Caco-2 (cell line): ENCODE results near the gene MRPL11. TPM values are rescaled to one million over a fixed set of nuclear protein-coding genes. Genes with fewer than 3 reads are reported as not detected.
A peak's percentile ranks its signal among the peaks of the same experiment; 100 is the strongest.

ENCODE experiments used
- BruUV-seq: library from RNA; stranded (reverse); fragments of 400-500 nt; replicated peaks from 2 replicates; lab custom pipeline; 2021; lab: Mats Ljungman, UMichigan
- CTCF ChIA-PET: fragments of 300-600 bp; sonication (Branson Sonifier 250); formaldehyde crosslinking; loops from one replicate; lab custom pipeline; 2022; ENCODE audit warnings: antibody characterized with exemption; lab: Charles Lee
- POLR2A ChIA-PET: fragments of 300-600 bp; sonication (Branson Sonifier 250); formaldehyde crosslinking; loops from one replicate; lab custom pipeline; 2022; ENCODE audit warnings: antibody characterized with exemption; lab: Charles Lee
- DNase-seq, 2 experiments: peaks; one replicate each; pipeline versions ENCODE4 v3.0.0 to v3.0.0-alpha.2; 2020 to 2022
- H3K27me3 ChIP-seq: replicated peaks from 2 replicates; pipeline ENCODE4 v1.6.0; 2011; ENCODE audit warnings: low read length; ENCODE audit not compliant: control insufficient read depth, insufficient read depth
- H3K36me3 ChIP-seq: 2 replicates; pipeline ENCODE4 v1.5.1; 2011; ENCODE audit warnings: low read length; ENCODE audit not compliant: control insufficient read depth, insufficient read depth
- H3K4me1 ChIP-seq: fragments of 250-450 bp; sonication (Bioruptor Pico); 2 replicates; pipeline ENCODE4 v1.5.1; 2020; ENCODE audit warnings: mild to moderate bottlenecking
- H3K4me3 ChIP-seq: 2 replicates; pipeline ENCODE4 v1.5.1; 2011; ENCODE audit warnings: low read depth, mild to moderate bottlenecking, control low read depth, low read length
- H3K9me3 ChIP-seq: fragments of 250-450 bp; sonication (Bioruptor Pico); 2 replicates; pipeline ENCODE4 v1.5.1; 2020; ENCODE audit warnings: mild to moderate bottlenecking, moderate library complexity
- H3K27ac Mint-ChIP-seq: one replicate; pipeline ENCODE4 v1.8.0; 2022; ENCODE audit warnings: mixed read lengths; ENCODE audit not compliant: unreplicated experiment
- H3K27me3 Mint-ChIP-seq: one replicate; pipeline ENCODE4 v1.8.0; 2022; ENCODE audit warnings: mixed read lengths; ENCODE audit not compliant: insufficient read depth, unreplicated experiment
- H3K36me3 Mint-ChIP-seq: one replicate; pipeline ENCODE4 v1.8.0; 2022; ENCODE audit warnings: mild to moderate bottlenecking, mixed read lengths; ENCODE audit not compliant: insufficient read depth, unreplicated experiment
- H3K4me1 Mint-ChIP-seq: one replicate; pipeline ENCODE4 v1.8.0; 2022; ENCODE audit warnings: low read depth, mixed read lengths; ENCODE audit not compliant: unreplicated experiment
- H3K4me3 Mint-ChIP-seq: one replicate; pipeline ENCODE4 v1.8.0; 2022; ENCODE audit warnings: mild to moderate bottlenecking, moderate library complexity, mixed read lengths; ENCODE audit not compliant: unreplicated experiment
- H3K9me3 Mint-ChIP-seq: one replicate; pipeline ENCODE4 v1.8.0; 2022; ENCODE audit warnings: mixed read lengths; ENCODE audit not compliant: unreplicated experiment
- CTCF ChIP-seq, 2 experiments: fragments of 200-600 bp in 1 of 2; IDR thresholded peaks; 1 replicate in 1 of 2; 2 replicates in 1 of 2; pipeline versions ENCODE4 v1.5.1 to v1.8.0; 2011 to 2022; ENCODE audit warnings: antibody characterized with exemption in 1 of 2, control low read depth in 1 of 2, inconsistent platforms in 1 of 2, low read depth in 1 of 2, low read length in 1 of 2, mild to moderate bottlenecking in 1 of 2, moderate library complexity in 1 of 2; ENCODE audit not compliant: insufficient read depth in 1 of 2, severe bottlenecking in 1 of 2, unreplicated experiment in 1 of 2
- intact Hi-C: fragments of 100-400 bp; cut with micrococcal nuclease; formaldehyde crosslinking; loops from one replicate; pipeline ENCODE4 v1.10.0; 2022; ENCODE audit not compliant: unreplicated experiment
- total RNA-seq: library from RNA; stranded (reverse); gene quantifications from 2 replicates; pipeline ENCODE4 v1.2.3, GENCODE V29; 2022

Gene MRPL11
- total RNA-seq, 1 experiment from 2014 or later = 206 TPM

DNA sequence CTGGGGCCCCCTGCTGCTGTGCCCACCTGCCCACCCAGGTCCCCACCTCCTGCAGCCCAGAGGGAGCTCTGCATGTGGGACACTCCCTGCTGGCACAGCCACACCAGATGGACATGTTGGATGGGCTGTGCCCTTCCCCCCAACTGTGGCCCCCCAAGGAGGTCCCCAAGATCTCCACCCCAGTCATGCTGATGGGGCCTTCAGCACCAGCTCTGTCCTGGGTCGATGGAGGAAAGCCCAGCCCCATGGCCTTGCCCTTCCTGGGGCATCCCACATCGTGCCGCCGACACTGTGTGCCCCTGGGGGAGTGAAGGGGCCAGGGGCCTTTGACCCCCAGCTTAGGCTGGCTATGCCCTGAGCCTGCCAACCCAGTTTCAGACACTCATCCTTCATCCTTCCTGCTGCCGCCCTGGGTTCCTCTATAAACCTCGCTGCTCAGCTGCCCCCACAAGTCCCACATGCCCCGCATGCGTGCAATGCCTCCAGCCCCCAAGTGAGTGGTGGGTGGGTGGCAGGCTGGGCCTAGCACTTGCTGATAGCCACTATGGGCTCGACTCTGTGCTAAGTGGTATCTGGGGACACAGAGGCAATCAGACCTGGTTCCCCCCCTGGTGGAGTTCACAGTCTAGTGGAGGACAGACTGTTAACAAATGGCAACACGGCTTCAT, 37.7 kb upstream of the MRPL11 start:
- Histone ChIP-seq H3K4me3 (no peak overlapping the region), H3K4me1 (peaks cover 6% of the 10 kb centered on the region; the same call in 1 of the 2 replicates), H3K9me3 (no peaks in the 10 kb centered on the region), H3K36me3 (no peaks in the 10 kb centered on the region), H3K27me3 (no peaks in the 10 kb centered on the region)
- intact Hi-C loops = no loop called here
- H3K9me3 Mint-ChIP-seq = no peaks in the 10 kb centered on the region
- peaks cover 17% of the 10 kb centered on the region for H3K4me1 Mint-ChIP-seq
- H3K27me3 Mint-ChIP-seq = no peaks in the 10 kb centered on the region
- H3K27ac Mint-ChIP-seq = peak overlapping the region; percentile 2
- no TSS peak for BruUV-seq
- no peak overlapping the region for H3K4me3 Mint-ChIP-seq
- TF ChIP-seq CTCF (IDR thresholded peaks at IDR 0.05; ENCODE audit: insufficient read depth in 1 of 2, low read depth in 1 of 2, low read length in 1 of 2, severe bottlenecking in 1 of 2, unreplicated experiment in 1 of 2) = no peak
- peaks cover 58% of the 10 kb centered on the region for H3K36me3 Mint-ChIP-seq
- ChIA-PET POLR2A (no interaction called here), CTCF (interaction anchor here (0.6 to 1.0 kb wide), 4 partner anchors 8 to 148 kb away, joined by 3 to 4 read pairs (median 4); partner anchors contain the start of genes MRPL11 and PELI3)
- DNase-seq = peak in 1 of 2 experiments; percentile 44

- Mint-ChIP-seq H3K9me3 (no peaks in the 10 kb centered on the region), H3K27me3 (no peaks in the 10 kb centered on the region), H3K27ac (no peak overlapping the region), H3K36me3 (peaks cover 53% of the 10 kb centered on the region), H3K4me1 (peaks cover 10% of the 10 kb centered on the region), H3K4me3 (no peak overlapping the region)
- H3K27me3 ChIP-seq = no peaks in the 10 kb centered on the region
- H3K36me3 ChIP-seq = no peaks in the 10 kb centered on the region
- no TSS peak for BruUV-seq
- peak in 1 of 2 experiments; percentile 43 for DNase-seq
- H3K4me3 ChIP-seq = no peak overlapping the region
- H3K4me1 ChIP-seq = peaks cover 6% of the 10 kb centered on the region; the same call in 1 of the 2 replicates
- POLR2A ChIA-PET = no interaction called here
- H3K9me3 ChIP-seq = no peaks in the 10 kb centered on the region
- CTCF ChIA-PET = interaction anchor here (0.6 kb wide), 2 partner anchors 9 to 147 kb away, joined by 4 read pairs; partner anchors contain the start of gene PELI3
- no peak for TF ChIP-seq CTCF (IDR thresholded peaks at IDR 0.05; ENCODE audit: insufficient read depth in 1 of 2, low read depth in 1 of 2, low read length in 1 of 2, severe bottlenecking in 1 of 2, unreplicated experiment in 1 of 2)
- intact Hi-C loops = no loop called here
These were observed 36.9 kb upstream of the MRPL11 start for GRCh38 chr11:66475349-66476172.
